DMS53 treated with DMSO at 0.1 percent for 48 hours (cell line): ENCODE measurements around the gene ZBTB47.

Source experiments
- DNase-seq: peaks from one replicate; lab custom pipeline; 2025; ENCODE audit not compliant: unreplicated experiment; lab: John Stamatoyannopoulos, UW

ZBTB47 gene

DNA sequence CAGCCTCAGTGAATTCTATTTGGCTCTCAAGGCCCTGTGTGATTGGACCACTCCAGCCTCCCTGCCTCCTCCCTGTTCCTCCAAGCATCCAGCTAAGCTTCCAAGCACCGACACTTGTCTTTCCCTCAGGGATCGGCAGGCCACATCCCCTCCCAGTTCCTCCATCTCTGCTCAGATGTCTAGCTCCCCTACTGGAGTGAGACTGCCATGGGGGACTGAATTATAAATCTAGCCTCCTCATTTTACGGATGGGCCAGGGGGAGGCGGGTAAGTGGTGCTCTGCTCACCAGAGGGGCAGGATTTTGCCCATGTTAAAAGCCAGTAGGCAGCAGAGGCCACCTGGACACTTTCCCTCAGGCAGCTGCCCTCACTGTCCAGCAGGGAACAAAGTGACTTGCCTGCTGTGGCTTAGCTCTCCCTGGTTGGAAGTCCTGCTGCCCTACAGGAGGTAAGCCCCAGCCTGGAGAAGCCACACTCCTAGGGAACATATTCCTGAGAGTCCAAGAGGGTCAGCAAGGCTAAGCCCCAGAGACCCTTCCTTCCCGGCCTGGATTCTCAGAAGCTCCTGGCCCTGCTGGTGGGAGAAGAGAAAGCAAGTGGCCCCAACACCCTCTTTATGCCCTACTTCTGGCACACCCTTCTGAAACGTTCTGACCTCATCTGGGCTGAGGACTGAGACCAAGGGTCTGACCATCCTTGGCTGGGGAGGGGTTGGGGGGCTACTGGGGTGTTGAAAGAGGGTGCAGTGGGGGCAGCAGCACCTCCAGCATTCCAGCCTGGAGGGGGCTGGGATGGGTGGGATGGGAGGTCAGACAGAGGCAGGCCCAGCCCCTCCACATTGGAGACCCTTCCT is 58.2 kb downstream of the ZBTB47 start:
- DNase-seq, result no peak

DNA sequence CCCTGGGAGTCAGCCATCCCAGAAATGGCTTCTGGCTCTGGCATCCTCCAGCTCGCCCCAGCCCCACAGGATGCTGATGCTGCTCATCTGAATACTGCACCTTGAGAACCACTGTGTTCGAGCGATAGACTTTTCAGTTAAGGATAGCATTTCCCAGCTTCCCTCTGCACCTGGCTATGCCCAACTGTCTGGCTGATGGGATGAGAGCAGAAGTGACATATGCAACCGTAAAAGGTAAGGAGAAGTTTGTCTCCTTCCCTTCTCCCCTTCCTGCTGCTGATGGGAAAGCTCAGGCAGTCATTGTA is 58.8 kb downstream of the ZBTB47 start:
- DNase-seq, result no peak

- DNase-seq, result no peak
Observed at GRCh38 chr3:42712688-42713372, 59.3 kb downstream of the ZBTB47 start.

DNA sequence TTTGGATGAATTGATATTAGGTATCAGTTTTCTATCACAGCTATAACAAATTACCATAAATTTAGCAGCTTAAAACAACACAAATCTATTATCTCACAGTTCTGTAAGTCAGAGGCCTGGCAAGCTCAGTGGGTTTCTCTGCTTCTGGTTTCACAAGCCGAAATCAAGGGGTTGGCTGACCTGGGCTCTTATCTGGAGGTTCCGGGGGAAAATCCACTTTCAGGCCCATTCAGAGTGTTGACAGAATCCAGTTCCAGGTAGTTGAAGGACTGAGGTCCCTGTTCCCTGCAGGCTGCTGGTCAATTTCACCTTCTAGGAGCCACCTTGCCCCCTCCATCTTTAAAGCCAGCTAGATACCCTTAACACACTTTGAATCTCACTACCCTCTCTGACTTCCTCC is 60.2 kb downstream of the ZBTB47 start:
- DNase-seq, result no peak

- DNase-seq, result no peak
Observed at GRCh38 chr3:42714171-42714852, 60.8 kb downstream of the ZBTB47 start.
